Activated T-helper 1 cell treated with anti-CD3 and anti-CD28 coated beads, Interleukin-12 subunit alpha, Interleukin-12 subunit beta, Interleukin-2, Interleukin-4 antibody, amounts not matched to agents 30 ng/mL and 10 ng/mL and 1 ng/mL, durations not matched to agents 14 hours and 24 hours and 36 hours (primary cell): ENCODE results near the gene CLEC2L. TPM values are rescaled to one million over a fixed set of nuclear protein-coding genes. Genes with fewer than 3 reads are reported as not detected.

Experiments
- DNase-seq: peaks from one replicate; pipeline ENCODE4 v3.0.0; 2021; ENCODE audit warnings: low spot score
- H3K27ac Mint-ChIP-seq: one replicate; pipeline ENCODE4 v1.8.0; 2021; ENCODE audit warnings: mild to moderate bottlenecking, mixed read lengths
- H3K27me3 Mint-ChIP-seq: one replicate; pipeline ENCODE4 v1.8.0; 2022; ENCODE audit warnings: mild to moderate bottlenecking, moderate library complexity, mixed read lengths; ENCODE audit not compliant: insufficient read depth
- H3K36me3 Mint-ChIP-seq: one replicate; pipeline ENCODE4 v1.8.0; 2021; ENCODE audit warnings: low read depth, mixed read lengths
- H3K4me1 Mint-ChIP-seq: one replicate; pipeline ENCODE4 v1.8.0; 2021; ENCODE audit warnings: low read depth, mixed read lengths
- H3K4me3 Mint-ChIP-seq: one replicate; pipeline ENCODE4 v1.8.0; 2021; ENCODE audit warnings: mild to moderate bottlenecking, moderate library complexity, mixed read lengths
- H3K9me3 Mint-ChIP-seq: one replicate; pipeline ENCODE4 v1.8.0; 2021; ENCODE audit warnings: mixed read lengths
- intact Hi-C: fragments of 100-400 bp; cut with micrococcal nuclease; formaldehyde crosslinking; loops from one replicate; pipeline ENCODE4 v1.15.1; 2024
- total RNA-seq: library from RNA; stranded (reverse); gene quantifications from 2 replicates; pipeline ENCODE4 v1.2.3, GENCODE V29; 2022

Gene CLEC2L
- total RNA-seq, 1 donor from 2014 or later = not detected

DNA sequence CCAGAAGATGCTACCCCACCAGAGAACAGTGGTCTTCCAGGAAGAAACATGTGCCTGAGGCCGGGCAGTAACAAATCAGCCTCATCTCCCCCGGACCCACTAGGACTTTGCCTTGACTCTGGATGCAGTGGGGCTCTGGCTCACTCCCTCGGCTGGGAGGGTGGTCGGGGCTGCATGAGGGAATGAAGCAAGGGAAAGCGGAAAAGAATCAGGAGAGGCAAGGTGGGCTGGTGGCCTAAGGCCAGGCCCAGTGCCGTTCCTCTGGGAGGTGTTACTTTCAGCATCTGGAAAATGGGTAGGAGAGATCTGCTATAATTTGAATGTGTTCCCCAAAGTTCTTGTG lies 51.8 kb downstream of the CLEC2L start:
- H3K27ac Mint-ChIP-seq = no peak overlapping the region
- intact Hi-C loops = no loop called here

DNA sequence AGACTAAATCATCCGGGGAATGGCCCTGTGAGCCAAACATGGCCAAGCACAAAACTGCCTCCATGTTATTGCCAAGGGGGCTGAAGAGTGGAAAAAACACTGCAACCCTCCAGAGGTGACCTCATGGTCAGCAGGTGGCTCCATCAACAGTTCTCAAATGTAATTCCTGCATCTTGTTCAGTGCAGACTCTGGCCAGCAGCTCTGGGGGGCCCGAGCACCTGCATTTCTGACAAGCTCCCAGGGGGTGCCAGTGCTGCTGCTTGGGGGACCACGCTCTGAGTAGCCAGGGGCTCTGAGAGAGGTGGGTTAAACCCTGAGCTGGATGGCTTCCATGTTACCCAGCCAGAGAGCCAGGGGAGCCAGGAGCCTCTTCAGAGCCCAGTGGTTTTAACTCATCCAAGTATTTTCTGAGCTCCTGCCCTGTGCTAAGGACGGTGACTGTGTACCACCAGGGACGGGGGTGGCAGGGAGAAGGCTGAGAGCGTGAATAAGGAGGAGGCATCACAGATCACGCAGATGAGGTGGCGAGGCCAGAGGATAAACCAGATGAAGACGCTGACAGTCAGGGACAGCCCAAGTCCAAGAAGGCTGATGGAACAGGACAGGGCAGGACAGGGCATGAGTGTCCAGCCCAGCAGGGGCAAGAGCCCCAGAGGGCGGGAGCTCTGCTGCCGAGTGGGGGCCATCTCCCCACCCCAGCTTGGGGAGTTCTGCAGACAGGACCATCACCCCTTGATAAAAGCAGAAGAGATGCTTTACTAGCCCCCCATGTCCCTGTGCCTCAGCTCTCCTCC lies 52.9 kb downstream of the CLEC2L start:
- H3K27me3 Mint-ChIP-seq = no peaks in the 10 kb centered on the region
- H3K9me3 Mint-ChIP-seq = no peaks in the 10 kb centered on the region
- H3K4me3 Mint-ChIP-seq = no peak overlapping the region
- peaks cover 9% of the 10 kb centered on the region for H3K36me3 Mint-ChIP-seq
- DNase-seq = no peak
- intact Hi-C loops = no loop called here
- no peak overlapping the region for H3K27ac Mint-ChIP-seq
- H3K4me1 Mint-ChIP-seq = no peaks in the 10 kb centered on the region

More for the DNA sequence above, 51.8 kb downstream of the CLEC2L start:
- no peaks in the 10 kb centered on the region for H3K9me3 Mint-ChIP-seq
- H3K27me3 Mint-ChIP-seq = no peaks in the 10 kb centered on the region
- peaks cover 9% of the 10 kb centered on the region for H3K36me3 Mint-ChIP-seq
- no peak overlapping the region for H3K4me3 Mint-ChIP-seq
- no peak for DNase-seq
- H3K4me1 Mint-ChIP-seq = no peaks in the 10 kb centered on the region

DNA sequence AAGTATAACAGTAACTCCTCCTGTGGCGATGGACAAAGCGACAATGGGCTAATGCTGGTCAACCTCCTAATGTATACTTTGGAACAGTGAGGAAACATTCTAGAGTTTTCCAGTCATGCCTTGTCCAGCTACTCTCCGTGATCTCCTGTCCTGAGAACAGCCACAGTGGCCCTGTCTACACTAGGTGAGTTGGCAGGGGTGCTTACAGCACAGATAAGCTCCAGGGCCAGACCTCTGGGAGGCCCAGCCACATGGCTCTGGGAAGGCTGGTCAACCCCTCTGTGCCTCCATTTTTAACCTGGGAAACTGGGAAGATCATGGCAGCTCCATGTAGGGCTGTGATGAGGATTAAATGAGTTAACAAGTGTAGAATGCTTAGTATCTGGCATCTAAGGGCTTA lies 57.0 kb downstream of the CLEC2L start:
- no peak for DNase-seq
- Mint-ChIP-seq H3K4me1 (no peaks in the 10 kb centered on the region), H3K9me3 (no peaks in the 10 kb centered on the region), H3K27me3 (no peaks in the 10 kb centered on the region), H3K36me3 (peaks cover 1% of the 10 kb centered on the region), H3K27ac (no peak overlapping the region), H3K4me3 (no peak overlapping the region)
- intact Hi-C loops = no loop called here

DNA sequence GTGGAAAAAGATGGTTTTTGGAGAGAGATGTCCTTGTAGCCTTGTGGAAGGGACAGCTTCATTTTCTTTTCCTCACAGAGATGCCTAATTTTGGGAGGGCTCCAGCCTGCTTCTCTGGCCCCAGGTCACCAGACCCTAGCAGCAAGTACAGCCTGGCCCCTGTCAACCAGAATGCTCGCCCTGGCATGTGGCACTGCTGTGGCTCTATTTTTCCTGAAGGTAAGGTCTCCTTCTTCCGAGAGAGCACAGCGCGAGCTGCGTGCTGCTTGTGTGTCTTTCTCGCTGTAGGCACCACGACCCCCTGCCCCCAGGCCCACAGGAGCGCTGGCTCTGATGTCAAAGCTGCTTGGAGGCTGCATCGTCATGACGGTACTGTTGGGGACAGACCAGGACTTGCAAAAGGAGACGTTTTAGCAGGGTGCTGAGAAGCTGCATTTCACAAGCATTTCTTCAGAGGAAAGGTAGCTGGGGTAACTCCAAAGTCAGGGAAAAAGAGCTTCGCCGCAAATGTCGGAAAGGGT lies 58.7 kb downstream of the CLEC2L start:
- no peaks in the 10 kb centered on the region for H3K4me1 Mint-ChIP-seq
- no peak overlapping the region for H3K27ac Mint-ChIP-seq
- H3K36me3 Mint-ChIP-seq = peaks cover 6% of the 10 kb centered on the region
- DNase-seq = no peak
- H3K9me3 Mint-ChIP-seq = no peaks in the 10 kb centered on the region
- H3K27me3 Mint-ChIP-seq = no peaks in the 10 kb centered on the region
- intact Hi-C loops = no loop called here
- H3K4me3 Mint-ChIP-seq = no peak overlapping the region

DNA sequence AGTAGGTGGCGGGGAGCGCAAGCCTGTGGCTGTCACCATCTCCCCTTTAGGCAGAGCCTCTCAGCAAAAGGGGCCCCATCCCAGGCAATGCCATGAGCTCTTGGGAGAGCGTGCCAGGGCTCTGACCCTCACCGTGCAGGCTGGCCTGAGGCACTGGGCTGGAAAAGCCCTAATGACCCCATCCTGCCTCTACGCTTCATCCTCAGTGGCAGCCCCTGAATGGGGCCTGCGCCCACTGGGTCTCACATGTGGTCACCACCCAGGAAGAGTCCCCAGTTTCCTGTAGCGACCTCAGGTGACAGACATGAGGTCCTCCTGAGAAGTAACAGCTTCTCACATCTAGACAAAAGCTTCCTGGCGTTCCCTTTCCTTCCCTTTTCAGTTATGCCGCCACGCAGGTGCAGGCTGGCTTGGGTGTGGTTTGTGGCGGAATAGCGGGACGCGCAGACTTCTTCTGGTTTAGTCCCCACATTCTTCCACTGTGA lies 59.2 kb downstream of the CLEC2L start:
- Mint-ChIP-seq H3K9me3 (no peaks in the 10 kb centered on the region), H3K4me3 (no peak overlapping the region), H3K36me3 (peaks cover 6% of the 10 kb centered on the region), H3K27ac (no peak overlapping the region), H3K27me3 (no peaks in the 10 kb centered on the region), H3K4me1 (no peaks in the 10 kb centered on the region)
- intact Hi-C loops = no loop called here
- no peak for DNase-seq

DNA sequence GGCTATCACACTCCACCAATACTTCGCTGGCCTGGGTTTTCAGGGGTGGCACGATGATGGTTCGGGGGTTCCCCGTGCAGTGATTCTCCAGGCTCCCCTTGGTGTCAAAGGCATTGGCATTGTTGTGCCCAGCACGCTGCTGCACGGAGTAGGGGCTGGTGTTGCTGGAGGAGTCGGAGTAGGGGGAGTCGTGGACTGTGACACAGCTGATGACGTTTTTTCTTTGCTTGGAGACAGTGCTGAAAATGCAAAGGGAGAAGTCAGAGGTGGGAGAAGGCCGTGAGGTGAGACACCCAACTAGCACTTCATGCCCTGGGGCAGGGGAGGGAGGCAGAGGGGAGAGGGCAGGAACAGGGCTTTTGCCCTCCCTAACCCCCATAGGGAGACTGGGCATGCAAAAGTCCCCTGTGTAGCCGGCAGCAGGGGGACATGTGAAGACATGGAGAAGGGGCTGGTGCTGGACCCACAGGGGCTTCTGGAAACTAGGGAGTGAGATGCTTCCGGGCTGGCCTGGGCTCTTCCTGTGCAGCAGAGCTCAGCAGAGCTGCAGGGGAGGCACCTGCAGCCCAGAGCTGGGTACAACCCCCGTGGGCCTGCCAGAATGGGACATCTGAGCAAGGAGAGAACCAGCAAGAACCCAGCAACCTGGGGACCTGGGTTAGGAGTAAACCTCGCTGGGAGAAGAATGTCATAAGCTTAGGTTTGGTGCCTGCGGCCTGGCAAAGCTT lies 60.5 kb downstream of the CLEC2L start:
- DNase-seq = no peak
- intact Hi-C loops = no loop called here
- Mint-ChIP-seq H3K4me1 (no peaks in the 10 kb centered on the region), H3K36me3 (peaks cover 9% of the 10 kb centered on the region), H3K4me3 (no peak overlapping the region), H3K9me3 (no peaks in the 10 kb centered on the region), H3K27me3 (no peaks in the 10 kb centered on the region), H3K27ac (no peak overlapping the region)

DNA sequence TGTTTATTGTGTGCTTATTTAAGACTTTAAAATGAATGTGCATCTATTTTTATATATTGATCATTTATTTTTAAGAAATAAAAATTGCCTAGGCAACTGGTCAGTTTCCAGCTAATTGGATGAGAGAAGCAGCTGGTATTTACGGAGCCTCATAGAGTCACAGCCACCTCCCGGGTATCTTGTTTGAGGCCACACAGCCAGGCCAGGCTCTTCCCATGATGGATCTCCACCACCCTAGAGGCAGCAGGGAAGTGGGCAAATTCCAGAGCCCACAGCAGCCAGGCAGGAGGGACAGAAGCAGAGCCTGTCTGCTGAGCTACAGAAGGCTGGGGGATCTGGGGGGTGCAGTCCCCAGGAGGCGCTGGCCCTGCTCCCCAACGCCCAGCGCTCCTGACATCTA lies 61.6 kb downstream of the CLEC2L start:
- Mint-ChIP-seq H3K4me1 (no peaks in the 10 kb centered on the region), H3K27ac (no peak overlapping the region), H3K36me3 (peaks cover 9% of the 10 kb centered on the region), H3K4me3 (no peak overlapping the region), H3K9me3 (no peaks in the 10 kb centered on the region), H3K27me3 (no peaks in the 10 kb centered on the region)
- intact Hi-C loops = no loop called here
- DNase-seq = no peak

DNA sequence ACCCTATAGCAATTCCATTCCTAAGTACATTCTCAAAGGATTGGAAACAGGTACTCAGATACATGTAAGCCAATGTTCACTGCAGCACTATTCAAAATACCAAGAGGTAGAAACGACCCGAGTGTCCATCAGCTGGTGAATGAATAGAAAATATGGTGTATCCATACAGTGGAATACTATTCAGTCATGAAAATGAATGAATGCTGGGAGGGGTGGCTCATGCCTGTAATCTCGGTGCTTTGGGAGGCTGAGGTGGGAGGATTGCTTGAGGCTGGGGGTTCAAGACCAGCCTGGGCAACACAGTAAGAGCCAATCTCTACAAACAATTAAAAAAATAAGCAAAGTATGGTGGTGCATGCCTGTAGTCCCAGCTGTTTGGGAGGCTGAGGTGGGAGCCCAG lies 62.8 kb downstream of the CLEC2L start:
- H3K27ac Mint-ChIP-seq = no peak overlapping the region
- no peaks in the 10 kb centered on the region for H3K4me1 Mint-ChIP-seq
- H3K27me3 Mint-ChIP-seq = no peaks in the 10 kb centered on the region
- DNase-seq = no peak
- no peak overlapping the region for H3K4me3 Mint-ChIP-seq
- no peaks in the 10 kb centered on the region for H3K9me3 Mint-ChIP-seq
- peaks cover 13% of the 10 kb centered on the region for H3K36me3 Mint-ChIP-seq
- intact Hi-C loops = no loop called here

DNA sequence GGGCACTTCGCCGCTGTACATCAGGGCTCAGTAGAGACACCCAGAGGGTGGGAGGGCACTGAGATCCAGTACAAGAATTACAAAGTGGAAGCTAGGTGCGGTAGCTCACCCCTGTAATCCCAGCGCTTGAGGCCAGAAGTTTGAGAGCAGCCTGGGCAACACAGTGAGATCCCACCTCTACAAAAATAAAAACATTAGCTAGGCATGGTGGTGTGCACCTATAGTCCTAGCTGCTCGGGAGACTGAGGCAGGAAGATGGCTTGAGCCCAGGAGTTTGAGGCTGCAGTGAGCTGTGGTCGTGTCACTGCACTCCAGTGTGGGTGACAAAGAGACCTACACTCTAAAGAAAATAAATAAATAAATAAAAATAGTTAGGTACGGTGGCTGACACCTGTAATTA lies 64.0 kb downstream of the CLEC2L start:
- H3K27me3 Mint-ChIP-seq = no peaks in the 10 kb centered on the region
- H3K27ac Mint-ChIP-seq = no peak overlapping the region
- no peaks in the 10 kb centered on the region for H3K9me3 Mint-ChIP-seq
- H3K4me3 Mint-ChIP-seq = no peak overlapping the region
- no peak for DNase-seq
- intact Hi-C loops = no loop called here
- H3K4me1 Mint-ChIP-seq = no peaks in the 10 kb centered on the region
- H3K36me3 Mint-ChIP-seq = peaks cover 14% of the 10 kb centered on the region

DNA sequence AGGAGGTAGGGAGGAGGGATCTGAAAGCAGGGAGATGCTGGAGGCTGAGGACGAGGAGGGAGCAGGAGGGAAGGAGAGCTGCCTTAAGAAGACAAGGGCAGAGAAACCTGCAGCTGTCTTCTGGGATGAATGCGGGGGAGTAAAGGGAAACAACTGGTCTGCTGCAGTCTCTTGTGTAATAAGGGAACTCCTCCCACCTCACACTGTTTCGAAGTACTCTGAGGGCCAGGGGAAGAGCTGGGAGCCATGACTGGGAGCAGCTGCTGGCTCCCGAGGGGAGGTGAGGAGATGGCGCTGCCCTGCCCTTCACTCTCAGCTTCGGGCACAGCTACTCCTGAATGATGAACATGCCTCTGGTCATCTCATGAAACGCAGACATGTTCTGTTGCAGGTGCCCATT lies 65.1 kb downstream of the CLEC2L start:
- H3K27ac Mint-ChIP-seq = no peak overlapping the region
- H3K9me3 Mint-ChIP-seq = no peaks in the 10 kb centered on the region
- peaks cover 18% of the 10 kb centered on the region for H3K36me3 Mint-ChIP-seq
- intact Hi-C loops = no loop called here
- H3K4me1 Mint-ChIP-seq = no peaks in the 10 kb centered on the region
- DNase-seq = no peak
- no peak overlapping the region for H3K4me3 Mint-ChIP-seq
- no peaks in the 10 kb centered on the region for H3K27me3 Mint-ChIP-seq

DNA sequence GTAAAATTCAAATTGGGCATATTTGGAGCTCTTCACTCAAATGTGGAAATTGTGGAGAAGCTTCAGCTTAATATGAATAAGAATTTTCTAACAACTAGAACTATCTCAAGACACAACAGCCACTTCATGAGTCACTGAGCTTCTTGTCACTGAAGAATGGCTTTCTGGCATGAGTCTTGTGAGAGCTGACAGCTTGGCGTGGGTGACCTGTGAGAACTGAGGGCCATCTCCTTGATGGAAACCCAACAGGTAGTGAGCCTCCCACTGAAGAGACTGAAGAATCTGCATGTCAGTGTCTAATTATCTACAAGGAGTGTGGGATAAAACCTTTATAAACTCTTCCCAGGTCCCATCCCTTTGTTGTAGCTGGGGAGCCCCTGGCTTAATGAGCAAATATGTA lies 66.0 kb downstream of the CLEC2L start:
- no peak for DNase-seq
- no peak overlapping the region for H3K27ac Mint-ChIP-seq
- peaks cover 18% of the 10 kb centered on the region for H3K36me3 Mint-ChIP-seq
- intact Hi-C loops = no loop called here
- H3K27me3 Mint-ChIP-seq = no peaks in the 10 kb centered on the region
- no peaks in the 10 kb centered on the region for H3K4me1 Mint-ChIP-seq
- no peaks in the 10 kb centered on the region for H3K9me3 Mint-ChIP-seq
- no peak overlapping the region for H3K4me3 Mint-ChIP-seq

DNA sequence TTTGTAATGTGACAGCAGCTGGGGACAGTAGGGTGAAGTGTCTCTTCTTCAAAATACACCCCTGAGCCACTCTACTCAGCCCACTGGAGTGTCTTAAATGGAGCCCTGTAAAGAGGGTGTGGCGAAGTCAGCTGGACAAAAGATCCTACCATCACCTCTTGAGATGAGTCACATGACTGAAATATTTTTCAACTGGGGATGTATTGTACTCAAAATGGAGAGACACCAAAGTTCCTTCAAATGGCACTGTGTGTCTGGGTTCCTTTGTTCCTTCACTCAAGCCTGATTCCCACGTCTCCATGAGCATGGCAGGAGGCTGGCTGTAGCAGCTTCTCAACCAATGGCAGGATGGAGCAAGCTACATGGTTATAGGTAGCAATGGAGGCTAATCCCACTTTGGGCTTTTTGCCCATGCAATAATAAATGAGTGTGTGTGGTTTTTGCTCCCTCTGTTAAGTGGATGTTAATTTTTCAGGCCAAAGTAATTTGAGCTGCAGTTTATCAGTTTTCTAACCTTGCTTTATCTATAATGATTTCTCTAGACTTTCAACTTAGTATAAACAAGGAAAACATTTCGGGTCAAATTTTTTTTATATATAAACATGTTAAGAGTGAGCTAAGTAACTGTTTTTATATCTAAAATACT lies 68.2 kb downstream of the CLEC2L start:
- Mint-ChIP-seq H3K4me3 (no peak overlapping the region), H3K27ac (no peak overlapping the region), H3K9me3 (no peaks in the 10 kb centered on the region), H3K4me1 (no peaks in the 10 kb centered on the region), H3K36me3 (peaks cover 20% of the 10 kb centered on the region), H3K27me3 (no peaks in the 10 kb centered on the region)
- DNase-seq = no peak
- intact Hi-C loops = no loop called here
